GM19025 (cell line): ENCODE measurements around the gene CD55.

ENCODE experiments used
- ATAC-seq: cut with Tn5 transposase; IDR thresholded peaks from one replicate; pipeline ENCODE4 v1.9.1; 2021; ENCODE audit warnings: mild to moderate bottlenecking, low read depth, moderate library complexity; ENCODE audit not compliant: unreplicated experiment

Gene CD55

GRCh38 chr1:207355513-207356295 is 34.2 kb downstream of the CD55 start:
- ATAC-seq = no peak

GRCh38 chr1:207361029-207361428 is 39.6 kb downstream of the CD55 start:
- ATAC-seq = no peak

DNA sequence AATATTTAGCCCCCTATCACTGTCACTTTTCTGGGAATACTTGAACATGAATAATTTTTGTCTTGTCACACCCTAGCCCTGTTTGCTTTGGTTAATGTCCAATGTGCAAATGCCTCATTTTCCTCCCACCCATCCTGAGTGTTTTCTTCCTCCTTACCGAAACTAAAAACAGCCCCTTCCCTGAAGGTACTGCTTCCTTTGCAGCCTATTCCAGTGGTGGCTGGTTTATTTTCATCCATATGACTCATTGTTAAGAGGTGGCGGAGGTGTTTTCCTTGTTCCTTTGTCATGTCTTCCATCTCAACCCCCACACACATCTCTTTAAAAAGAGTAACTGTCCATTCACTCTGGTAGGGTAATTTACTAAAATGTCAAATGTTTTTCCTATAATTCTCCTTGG is 40.4 kb downstream of the CD55 start:
- ATAC-seq = no peak

DNA sequence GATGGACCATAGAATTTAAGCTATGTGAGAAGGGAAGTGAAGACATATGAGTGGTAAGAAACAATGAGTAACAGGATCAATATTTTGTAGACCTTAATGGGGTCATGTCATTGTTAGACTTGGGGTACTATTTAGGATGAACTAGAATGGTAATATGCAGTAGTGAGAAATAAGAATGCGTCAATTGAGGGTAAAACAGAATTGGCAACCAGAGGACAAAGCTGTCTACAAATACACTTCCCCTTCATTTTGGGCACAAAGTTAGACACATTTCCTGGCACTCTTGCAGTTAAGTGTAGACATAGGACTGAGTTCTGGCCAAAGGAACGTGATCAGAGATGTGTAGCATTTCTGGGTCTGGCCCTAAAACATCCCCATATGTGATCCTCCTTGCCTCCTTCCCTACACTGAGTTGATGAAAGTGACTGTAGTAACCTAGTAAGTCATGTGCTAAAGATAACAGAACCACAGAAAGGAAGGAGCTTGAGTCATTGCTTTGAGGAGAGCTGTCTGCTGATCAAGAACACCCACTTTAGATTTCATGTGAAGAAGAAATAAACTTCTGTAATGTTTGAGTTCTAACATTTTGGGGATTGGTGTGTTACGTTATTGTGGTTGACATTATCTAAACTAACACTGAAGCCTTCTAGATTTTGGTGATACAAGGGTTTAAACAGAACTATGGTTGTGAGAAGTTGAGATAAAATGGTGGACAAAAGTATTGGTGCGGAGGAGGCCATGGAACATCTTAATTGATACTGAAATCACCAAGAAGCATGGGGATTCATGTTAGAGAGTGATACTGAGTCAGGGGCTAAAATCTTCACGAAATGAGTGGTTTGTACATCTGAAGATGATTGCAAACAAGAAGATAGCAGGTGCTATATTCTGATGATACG is 41.7 kb downstream of the CD55 start:
- no peak for ATAC-seq

- no peak for ATAC-seq
Observed at GRCh38 chr1:207363871-207364270, 42.4 kb downstream of the CD55 start.

DNA sequence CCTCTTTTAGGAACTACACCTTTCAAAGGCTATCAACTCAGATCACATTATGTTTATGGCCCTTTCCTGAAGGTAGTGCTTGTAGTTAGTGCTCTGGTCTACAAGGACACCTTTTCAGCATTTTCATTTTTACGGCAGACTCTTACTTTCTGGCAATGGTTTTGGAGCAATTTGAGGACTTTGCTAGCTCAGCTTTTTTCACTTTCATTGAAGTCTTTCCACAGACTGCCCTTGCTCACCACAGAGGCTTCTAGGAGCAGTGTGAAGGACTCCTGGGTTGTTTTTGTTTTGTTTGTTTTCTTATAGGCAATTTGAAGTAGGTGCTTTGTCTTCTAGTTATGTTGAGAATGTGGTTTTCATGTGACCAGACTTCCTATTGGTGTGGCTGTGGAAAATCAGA is 43.1 kb downstream of the CD55 start:
- no peak for ATAC-seq

GRCh38 chr1:207365063-207365462 is 43.6 kb downstream of the CD55 start:
- no peak for ATAC-seq

DNA sequence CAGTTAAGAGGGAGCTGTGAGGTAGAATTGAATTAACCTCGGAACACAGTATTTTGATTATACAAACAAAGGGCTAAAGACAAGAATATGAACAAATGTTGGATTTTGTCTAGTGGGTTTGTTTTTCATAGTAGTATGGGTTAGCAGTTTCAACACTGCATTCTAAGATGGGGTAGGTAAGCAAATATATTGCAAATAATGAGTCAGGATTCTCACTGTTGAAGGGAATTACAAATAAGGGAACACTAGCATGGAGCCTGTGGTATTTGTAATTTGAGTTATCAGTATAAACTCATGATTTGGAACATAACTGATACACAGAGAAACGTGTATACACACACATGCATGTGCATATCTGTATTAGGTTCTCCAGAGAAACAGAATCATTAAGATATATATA is 44.5 kb downstream of the CD55 start:
- ATAC-seq = no peak

- no peak for ATAC-seq
Observed at GRCh38 chr1:207388721-207389120, 67.2 kb downstream of the CD55 start.

DNA sequence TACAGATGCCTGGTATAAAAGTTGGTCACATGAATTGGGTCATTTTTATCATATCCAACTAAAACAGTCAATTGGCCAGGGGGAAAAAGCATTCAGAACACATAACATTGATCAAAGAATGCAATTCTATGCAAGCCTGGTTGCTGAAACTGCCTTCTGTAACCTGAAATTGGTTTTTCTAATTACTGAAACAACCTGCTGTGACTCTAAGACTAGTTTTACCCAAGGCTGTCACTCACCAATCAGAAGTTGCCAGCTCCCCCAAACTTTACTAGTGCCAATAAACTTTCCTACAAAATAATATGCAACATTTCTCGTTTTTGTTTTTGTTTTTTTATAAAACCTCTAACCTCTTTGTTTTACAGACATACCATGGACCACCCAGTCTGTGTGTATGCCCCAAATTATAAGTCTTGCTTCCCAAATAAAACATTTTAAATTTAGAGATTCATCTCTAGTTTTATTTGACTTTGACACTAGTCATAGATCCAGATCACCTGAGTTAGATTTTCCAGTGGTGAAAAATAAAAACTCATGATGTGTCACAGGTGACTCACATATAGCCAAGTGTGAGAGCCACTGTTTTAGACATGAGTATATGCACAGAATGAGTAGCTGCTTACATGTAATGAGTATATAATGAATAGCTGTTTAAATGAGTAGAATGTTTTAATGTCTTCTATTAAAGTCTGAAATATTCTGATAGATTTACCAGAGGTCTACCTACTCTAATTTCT is 68.4 kb downstream of the CD55 start:
- ATAC-seq = no peak

- no peak for ATAC-seq
Observed at GRCh38 chr1:207393610-207394009, 72.1 kb downstream of the CD55 start.

GRCh38 chr1:207396168-207396746 is 74.8 kb downstream of the CD55 start:
- no peak for ATAC-seq

DNA sequence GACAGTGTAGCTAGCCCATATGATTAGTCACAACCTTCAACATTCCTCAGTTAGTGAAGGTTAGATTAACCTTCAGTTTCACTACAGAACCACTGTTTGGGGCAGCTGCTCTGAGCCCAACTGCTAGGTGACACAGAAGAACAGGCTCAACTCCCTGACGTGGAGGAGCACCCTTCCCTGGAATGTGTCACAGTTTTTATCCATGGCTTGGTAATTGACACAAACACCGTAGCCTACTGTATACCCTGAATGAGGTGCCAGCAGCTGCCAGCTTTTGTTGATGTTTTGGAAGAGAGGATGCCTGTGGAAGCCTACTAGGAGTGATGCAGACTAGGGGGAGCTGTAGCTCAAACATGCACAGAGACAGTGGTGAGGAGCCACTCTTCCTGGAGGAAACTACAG is 76.0 kb downstream of the CD55 start:
- ATAC-seq = no peak

- ATAC-seq = no peak
Observed at GRCh38 chr1:207398986-207399385, 77.5 kb downstream of the CD55 start.

GRCh38 chr1:207401578-207401977 is 80.1 kb downstream of the CD55 start:
- ATAC-seq = no peak

- no peak for ATAC-seq
Observed at GRCh38 chr1:207402744-207403143, 81.3 kb downstream of the CD55 start.

GRCh38 chr1:207404849-207405525 is 83.5 kb downstream of the CD55 start:
- ATAC-seq = no peak

DNA sequence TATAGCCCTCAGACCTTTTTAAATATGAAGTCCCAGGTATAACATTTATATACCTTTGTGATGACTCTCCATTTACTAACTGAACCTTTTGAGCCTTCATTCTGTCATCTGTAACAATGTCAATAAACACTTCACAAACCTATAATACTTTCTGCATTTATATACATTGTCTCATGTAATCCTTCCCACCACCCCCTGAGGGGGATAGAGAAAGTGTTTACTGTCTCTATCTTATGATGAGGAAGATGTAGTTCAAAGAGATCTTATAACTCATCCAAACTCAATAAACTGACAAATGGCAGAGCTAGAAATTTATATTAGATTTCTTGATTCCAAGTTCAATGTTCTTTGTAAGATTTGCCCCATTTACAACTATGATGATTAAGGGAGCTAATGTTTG is 84.3 kb downstream of the CD55 start:
- ATAC-seq = no peak

DNA sequence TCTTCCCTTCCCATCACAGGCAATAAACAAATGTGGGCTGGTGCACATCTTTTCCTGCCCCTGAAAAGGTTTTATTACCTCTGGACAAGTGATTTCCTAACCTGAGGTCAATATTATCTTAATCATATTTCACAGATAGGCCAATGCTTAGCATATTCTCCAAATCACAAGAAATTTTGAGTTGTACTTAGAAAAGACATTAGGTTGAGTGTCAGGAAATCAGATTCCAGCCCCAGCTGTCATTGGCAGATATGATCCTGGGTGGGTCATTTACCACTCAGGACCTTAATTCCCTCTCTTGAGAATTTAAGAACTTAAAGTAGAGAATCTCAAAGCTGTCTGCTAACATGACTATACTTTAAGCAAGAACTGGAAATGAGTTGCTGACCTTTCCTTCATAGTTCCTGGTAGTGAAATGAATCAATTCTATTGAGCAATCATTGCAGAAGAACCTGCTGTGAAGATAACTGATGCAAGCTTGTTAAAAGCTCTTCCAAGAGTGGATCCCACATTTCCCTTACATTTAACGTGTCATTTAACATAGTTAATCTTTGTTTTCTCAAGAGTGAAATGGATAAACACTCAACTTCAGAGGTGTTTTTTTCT is 86.3 kb downstream of the CD55 start:
- no peak for ATAC-seq
